HG02970 (cell line): ENCODE data around the gene LHX3.

Experiments used
- ATAC-seq: cut with Tn5 transposase; IDR thresholded peaks from one replicate; pipeline ENCODE4 v1.9.1; 2021; ENCODE audit warnings: mild to moderate bottlenecking, moderate library complexity, moderate number of reproducible peaks; ENCODE audit not compliant: unreplicated experiment, low FRiP score

Gene LHX3

GRCh38 chr9:136197084-136197875, 7.6 kb downstream of the LHX3 start:
- no peak for ATAC-seq

DNA sequence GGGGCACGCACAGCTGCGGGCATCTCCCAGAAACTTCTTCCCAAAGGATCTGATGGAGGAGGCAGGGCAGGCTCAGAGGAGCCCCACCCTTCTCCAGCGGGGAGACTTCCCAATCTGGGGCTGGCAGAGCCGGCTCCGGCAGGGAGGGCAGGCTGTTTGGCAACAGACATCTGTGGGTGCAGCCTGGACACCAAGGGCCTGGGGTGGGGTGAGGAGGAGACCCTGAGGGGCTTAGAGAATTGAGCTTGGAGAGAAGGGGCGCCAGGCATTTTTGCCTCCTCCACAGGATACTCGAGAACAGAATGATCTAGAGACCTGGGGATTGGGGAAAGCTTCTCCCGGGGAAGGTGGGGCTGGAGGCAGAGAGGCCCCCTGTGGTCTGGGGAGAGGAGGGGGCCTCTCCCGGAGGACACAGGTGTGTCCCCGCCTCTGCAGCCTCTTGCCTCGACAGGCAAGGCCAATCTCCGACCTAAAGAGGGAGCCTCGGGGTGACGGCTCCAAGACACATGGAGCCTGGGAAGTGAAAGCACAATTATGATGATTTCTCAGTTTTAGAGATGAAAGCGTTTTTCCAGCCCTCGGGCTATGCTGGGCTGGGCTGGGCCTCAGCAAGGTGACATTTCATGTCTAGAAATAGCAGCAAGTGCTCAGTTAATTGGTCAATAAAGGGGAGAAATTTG, 8.4 kb downstream of the LHX3 start:
- ATAC-seq: no peak

DNA sequence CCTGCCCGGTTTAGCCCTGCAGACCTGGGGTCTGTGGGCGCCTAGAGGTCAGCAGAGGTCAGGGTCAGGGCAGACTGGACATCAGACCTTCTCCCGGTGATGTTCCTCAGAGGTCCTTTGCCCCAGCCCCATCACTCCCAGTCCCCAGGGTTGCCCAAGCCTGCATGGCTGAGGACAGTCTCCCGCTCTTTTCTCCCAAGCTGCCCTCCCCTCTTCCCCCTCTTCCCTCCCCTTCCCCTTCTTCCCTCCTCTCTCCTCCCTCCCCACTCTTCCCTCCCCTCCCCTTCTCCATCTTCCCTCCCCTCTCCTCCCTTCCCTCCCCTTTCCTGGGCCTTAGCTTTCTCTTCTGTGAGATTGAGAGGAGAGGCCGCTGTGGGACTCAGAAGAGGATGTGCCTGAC, 10.4 kb downstream of the LHX3 start:
- no peak for ATAC-seq

DNA sequence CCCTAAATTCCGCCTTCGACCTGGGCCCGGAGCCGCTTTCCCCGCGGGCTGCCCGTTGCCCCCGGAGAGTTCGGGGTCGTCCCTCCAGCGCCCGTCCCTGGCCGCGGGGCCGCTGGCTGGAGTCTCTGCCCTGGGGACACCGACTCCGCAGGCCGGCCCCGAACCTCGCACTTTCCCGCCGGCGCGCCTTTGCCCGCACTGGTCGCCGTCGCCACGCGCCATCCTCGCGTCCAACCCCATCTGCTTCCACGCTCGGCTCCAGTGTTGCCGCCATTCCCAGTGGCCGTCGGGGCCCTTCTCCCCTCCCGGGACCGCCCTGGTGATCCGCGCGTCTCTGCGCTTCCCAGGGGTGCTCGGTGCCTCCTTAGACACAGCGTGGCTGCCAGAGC, 11.0 kb downstream of the LHX3 start:
- ATAC-seq: no peak

- ATAC-seq: no peak
Measured at GRCh38 chr9:136193127-136193890, 11.6 kb downstream of the LHX3 start.

DNA sequence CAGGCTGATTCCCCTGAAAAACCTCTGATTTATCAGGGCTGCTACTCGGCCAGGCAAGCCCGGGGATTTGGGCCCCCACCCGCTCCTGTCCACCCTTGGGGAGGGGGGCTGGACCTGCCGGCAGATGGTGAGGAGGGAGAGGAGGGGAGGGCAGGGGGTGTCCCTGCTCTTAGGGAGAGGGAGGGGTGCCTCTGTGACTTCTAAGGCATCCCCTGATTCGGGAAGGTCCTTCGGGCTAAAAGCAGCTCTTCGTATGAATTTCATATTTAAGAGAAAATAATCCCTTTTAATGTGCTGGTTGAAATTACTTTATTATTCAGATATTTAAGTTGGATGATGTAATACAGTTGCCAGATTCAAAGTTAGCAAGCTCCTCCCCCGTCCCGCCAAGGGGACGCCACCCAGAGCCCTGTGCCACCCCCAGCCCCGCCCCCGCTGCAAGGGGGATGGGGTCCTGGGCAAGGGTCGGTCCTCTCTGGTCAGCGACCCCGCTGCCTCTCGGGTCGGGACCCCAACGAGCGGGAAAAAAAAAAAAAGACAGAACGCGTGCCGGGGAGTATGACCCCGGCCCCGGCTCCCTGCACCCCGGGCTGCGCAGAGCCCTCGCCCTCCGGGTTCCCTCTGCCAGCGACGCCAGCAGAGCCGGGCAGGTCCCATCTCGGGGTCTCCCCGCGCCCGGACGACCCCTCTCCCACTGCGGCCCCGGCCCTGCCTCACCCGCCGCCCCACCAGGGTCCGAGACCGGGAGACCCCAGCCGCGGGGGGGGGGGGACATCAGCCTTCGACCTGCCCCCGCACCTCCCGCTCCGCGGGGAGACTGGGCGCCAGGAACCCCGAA, 12.4 kb downstream of the LHX3 start:
- no peak for ATAC-seq

DNA sequence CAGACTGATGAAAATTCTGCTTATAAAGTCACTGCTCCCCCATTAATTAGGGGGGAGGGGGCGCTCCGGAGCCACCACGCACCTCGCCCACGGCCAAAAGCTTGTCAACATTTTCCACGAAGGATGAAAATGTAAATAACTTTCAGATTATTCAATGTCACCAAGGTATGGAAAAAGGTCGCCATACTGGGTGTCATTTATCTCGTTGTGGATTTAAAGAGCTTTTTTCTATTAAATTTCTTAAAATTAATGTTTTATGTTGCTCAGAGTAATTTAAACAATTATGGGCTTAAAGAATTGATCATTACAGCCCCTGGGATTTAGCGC, 13.0 kb downstream of the LHX3 start:
- no peak for ATAC-seq

DNA sequence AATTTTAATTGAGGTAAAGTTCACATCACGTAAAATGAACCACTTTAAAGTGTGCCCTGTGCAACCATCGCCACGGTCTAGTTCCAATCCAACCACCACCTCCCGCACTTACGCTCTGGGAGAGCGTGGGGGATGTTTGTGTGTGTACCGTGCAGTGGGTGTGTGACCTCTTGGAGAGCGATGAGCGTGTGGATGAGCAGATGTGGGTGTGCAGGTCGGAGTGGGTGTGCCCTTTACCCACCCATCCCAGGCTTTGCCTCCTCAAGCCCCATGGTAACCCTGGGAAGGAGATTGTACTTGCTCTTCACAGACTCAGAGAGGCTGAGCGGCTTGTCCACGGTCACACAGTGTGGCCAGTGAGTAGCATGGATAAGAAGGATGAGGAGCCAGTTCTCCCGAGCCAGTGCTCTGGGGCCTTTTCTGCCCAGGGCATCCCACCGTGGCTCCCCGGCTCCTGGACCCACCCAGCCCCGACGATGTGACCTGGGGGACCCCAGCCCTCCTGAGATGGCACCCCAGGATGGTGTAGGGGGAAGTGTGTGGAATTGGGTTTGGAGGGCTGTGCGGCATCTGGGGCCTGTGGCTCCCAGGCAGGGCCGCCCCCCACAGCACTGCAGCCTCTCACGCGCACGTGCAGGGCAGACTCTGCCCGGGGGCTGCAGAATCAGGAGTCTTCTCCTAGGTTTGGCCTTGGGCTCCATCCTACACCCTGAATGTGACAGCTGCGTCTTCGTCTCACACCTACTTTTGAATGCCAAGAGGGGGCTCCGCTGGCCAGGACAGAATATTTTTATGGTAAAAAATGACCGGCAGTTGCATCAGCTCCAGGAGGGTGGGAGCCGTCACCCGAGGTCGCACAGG, 13.6 kb downstream of the LHX3 start:
- ATAC-seq: no peak

DNA sequence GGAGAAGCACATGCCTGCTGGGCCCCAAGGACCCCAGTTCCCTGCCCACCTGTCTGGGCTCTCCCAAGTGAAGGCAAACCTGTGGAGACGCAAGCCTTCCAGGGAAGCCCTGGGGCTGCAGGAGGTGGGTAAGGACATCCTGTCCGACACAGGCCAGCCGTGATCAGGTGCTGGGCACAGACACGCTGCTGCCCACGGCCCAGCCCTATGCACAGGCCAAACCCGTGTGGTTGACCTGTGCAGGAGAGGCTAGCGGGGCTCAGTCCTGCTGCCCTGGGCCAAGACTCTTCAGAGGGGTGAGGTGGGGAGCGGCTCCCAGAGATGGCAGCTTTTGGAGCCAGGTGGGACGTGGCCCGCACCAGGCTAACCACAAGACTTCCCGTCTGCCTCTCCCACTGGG, 14.3 kb downstream of the LHX3 start:
- no peak for ATAC-seq

DNA sequence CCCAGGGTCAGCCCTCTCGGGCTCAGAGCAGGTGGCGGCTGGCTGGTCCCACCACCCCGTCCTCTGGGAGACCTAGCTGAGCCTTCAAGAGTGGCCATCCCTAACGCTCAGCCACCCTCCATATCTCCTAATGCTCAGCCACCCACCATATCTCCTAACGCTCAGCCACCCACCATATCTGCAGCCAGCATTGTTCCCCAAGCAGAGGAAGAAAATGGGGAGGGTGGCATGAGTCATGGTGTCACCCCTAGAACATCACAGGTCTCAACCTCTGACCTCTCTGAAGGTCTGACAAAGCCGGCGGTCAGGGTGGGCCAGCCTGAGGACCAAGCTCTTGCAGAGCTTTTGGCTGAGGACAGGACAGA, 14.7 kb downstream of the LHX3 start:
- no peak for ATAC-seq

DNA sequence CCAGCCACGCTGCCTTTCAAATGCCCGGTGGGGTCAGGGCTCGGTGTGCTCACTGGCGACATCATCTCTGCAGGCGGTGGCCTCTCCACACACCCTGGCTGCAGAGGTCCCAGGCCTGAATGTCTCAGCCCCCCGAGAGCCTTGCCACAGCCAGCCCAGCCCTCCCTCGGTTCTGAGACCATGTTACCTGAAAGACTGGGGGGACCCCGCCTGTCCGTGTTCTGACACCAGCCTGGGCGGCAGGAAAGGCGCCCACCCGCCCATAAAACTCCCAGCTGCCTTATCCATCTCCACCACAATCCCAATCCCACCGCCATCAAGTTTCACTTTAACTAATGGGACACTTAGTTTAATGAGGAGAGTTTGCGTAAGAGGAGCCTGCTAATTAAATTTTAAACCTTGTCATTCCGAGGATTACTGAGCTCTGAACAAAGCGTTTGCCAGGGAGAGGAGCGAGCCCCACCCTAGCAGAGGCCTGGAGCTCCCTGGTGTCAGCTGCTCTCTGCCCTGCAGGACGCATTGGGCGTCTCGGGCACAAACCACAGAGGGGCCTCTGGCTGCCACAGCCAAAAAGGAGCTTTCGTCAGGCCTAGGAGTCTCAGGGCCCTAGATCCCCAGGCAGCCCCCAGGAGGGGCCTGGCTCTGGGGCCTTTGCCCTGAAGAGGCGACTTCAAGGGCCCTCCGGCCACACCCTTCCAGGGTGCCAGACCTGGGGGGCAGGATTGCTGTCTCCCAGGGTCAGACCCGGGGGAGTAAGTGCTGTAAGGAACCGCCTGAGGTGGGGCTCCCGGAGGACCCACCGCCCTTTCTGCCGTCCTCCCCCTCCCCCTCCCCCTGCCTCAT, 15.3 kb downstream of the LHX3 start:
- no peak for ATAC-seq

DNA sequence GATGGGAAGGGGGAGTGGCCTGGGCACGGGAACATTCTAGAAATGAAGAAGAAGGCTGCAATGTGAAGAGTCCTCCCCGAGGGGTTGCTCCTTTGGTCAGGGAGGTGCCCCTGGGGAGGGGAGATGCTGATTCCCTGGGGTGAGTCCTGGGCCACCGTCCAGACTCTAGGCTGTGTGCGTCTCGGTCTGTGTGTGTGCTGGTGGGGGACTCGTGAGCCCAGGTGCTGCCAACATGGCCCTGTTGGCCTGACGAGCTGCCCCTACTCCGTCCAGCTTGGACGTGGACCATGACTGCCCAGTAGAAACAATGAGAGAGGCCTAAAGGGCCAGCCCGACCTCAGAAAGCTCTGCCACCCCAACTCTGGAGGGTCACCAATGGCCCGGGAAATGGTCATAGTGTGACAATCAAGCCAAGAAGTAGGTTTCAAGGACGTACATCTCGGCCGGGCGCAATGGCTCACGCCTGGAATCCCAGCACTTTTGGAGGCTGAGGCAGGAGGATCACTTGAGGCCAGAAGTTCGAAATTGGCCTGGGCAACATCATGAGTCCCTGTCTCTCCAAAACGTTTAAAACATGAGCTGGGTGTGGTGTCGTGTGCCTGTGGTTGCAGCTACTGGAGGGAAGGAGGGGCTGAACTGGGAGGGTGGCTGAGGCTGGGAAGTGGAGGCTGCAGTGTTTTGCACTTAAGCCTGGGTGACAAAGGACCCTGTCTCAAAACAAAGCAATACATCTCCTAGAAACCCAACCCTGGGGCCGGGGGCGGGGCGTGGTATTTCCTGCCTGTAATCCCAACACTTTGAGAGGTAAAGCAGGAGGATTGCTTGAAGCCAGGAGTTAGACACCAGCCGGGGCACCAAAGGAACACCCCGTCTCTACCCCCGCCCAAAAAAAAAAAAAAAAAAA, 17.0 kb downstream of the LHX3 start:
- ATAC-seq: no peak

- no peak for ATAC-seq
Measured at GRCh38 chr9:136187197-136187596, 17.7 kb downstream of the LHX3 start.

DNA sequence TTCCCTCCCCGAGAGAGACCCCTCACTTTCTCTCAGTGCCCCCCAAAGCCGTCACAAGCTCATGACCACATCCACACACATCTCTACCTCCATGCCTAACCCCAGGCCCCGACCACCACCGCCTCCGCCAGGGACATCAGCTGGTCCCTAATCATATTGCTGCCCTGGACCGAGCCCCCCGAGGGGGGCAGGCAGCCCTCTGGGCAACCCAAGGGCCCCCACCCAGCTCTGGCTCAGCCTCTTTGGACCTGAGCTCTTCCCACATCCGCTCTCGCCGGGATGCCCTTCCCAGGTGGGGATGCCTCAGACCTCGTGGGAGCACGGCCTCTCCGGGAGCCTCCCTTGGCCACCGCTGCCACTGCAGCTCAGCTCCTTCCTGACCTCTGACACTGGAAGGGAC, 18.5 kb downstream of the LHX3 start:
- no peak for ATAC-seq

- ATAC-seq: no peak
Measured at GRCh38 chr9:136185596-136186366, 19.1 kb downstream of the LHX3 start.

- no peak for ATAC-seq
Measured at GRCh38 chr9:136185066-136185465, 19.9 kb downstream of the LHX3 start.

DNA sequence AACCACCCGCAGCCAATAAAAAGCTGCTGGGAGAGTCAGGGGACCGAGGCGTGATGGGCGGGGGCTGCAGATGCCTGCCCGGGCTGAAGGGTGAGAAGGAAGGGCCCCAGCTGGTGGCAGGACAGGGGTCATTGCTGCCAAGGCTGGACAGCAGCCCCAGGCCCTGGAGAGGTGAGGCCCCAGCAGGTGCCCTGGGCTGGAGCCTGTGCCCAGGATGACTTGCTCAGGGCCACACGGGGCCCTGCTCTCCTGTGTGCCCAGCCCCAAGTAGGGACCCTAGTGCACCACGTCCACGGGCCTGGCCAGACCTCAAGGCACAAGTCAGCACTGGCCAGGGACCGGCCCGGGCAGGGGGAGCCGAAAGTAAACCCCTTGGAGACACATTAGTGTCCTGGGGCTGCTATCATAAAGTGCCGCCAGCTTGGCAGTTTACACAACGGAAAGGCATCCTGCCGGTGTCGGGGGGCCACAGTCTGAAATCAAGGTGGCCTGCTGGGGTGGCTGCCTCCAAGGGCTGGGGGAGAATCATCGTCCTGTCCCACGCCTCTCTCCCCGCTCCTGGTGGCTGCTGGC, 22.0 kb downstream of the LHX3 start:
- ATAC-seq: no peak
